ENCODE results near the gene CXCR5.
A peak's percentile ranks its signal among the peaks of the same experiment; 100 is the strongest.

Gene CXCR5

DNA sequence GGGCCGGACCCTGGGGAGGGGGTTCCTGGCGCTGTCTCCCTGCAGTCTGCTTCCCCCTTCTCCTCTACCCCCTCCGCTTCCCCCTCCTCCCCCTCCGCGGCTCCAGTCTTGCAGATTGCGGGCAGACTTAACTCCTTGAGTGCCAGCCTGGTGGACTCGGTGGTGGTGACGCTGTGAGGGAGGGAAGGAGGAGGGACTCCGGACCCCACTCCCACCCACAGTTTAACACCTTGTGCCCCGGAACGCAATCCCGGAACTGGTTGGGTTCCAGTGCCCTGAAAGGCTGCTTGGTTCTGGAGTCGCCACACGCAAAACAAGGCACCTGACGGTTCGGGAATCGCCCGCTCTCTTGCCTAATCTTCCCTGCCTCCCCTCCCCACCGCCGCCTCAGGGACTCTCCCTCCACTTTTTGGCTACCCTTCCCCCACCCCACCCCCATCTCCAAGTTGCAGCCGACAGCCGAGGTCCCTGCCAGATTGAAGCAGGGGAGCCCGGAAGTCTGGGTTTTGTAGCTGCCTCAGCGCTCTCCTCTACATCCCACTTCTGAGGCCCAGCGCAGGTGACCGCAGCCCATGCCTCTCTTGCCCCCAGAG is 45.9 kb downstream of the CXCR5 start:
- H3K36me3 ChIP-seq, result no peaks in the 10 kb centered on the region
- peak overlapping the region; percentile 74 to 86 for H3K4me3 ChIP-seq
- peaks cover 0 to 48% (median 36%) of the 10 kb centered on the region in 4 donors for H3K4me1 ChIP-seq
- H3K27ac ChIP-seq, result peak overlapping the region; percentile 96 to 99
- TF ChIP-seq CTCF (IDR thresholded peaks at IDR 0.05), result no peak
- no peaks in the 10 kb centered on the region for H3K9me3 ChIP-seq
- H3K27me3 ChIP-seq, result no peaks in the 10 kb centered on the region
- intact Hi-C loops (cut with DNase I; ENCODE audit: low total_unique reads), result loop anchor here (5.0 kb wide), 1 partner anchor 137 kb away; the partner anchor contains the start of gene DDX6
- DNase-seq, result peak; percentile 83 to 93

DNA sequence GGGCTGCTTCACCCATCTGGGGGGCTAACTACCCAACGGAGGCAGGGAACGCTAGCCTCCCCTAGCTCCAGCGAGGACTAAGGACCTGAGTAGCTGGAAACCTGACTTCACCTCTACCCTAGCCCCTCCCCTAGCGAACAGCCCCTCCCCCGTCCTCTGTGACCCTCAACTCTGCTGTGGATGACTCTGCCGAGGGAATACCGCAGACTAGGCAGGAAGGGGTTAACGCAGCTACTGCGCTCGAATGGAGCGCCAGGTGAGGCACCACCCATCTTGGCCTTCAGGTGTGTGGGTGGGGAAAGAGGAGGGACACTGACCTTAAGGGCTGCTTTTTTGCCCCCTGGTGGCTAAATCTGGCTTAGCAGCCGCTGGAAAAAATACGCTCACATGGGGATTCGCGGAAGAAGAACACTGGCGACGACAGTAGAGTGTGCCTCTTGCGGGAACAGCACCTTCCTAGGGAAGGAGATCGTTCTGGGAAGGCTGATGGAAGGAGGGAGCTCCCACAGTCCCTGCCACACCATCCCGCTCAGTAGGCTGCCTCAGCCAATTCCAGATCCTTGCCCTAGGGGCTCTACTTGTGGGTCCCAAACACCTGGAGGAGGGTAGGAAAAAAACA is 46.5 kb downstream of the CXCR5 start:
- H3K9me3 ChIP-seq, result no peaks in the 10 kb centered on the region
- peak overlapping the region; percentile 96 to 99 for H3K27ac ChIP-seq
- DNase-seq, result peak; percentile 77 to 90
- H3K36me3 ChIP-seq, result no peaks in the 10 kb centered on the region
- intact Hi-C loops (cut with DNase I; ENCODE audit: low total_unique reads), result no loop called here
- H3K4me1 ChIP-seq, result peaks cover 0 to 48% (median 36%) of the 10 kb centered on the region in 4 donors
- peak overlapping the region; percentile 74 to 86 for H3K4me3 ChIP-seq
- H3K27me3 ChIP-seq, result no peaks in the 10 kb centered on the region
- TF ChIP-seq CTCF (IDR thresholded peaks at IDR 0.05), result peak; percentile 97 to 98

DNA sequence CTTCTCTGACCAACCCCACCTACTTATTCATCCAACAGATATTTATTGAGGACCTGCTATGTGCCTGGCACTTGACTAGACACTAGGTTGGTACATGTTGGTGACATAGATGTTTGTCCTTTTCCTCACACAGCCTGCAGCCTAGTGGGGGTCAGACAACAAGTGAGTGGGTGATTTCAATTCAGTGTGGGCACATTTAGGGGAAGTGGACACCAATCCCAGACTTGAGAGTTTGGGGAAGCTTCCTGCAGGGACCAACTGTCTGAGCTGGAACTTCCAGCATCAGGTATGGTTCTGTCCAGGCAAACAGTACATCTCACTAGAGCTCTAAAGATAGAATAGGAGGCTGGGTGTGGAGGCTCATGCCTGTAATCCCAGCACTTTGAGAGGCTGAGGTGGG is 47.9 kb downstream of the CXCR5 start:
- TF ChIP-seq CTCF (IDR thresholded peaks at IDR 0.05), result no peak
- H3K4me1 ChIP-seq, result peaks cover 0 to 41% (median 32%) of the 10 kb centered on the region in 4 donors
- no peak overlapping the region for H3K4me3 ChIP-seq
- no peak for DNase-seq
- no peaks in the 10 kb centered on the region for H3K27me3 ChIP-seq
- intact Hi-C loops (cut with DNase I; ENCODE audit: low total_unique reads), result no loop called here
- no peak overlapping the region for H3K27ac ChIP-seq
- no peaks in the 10 kb centered on the region for H3K36me3 ChIP-seq
- H3K9me3 ChIP-seq, result no peaks in the 10 kb centered on the region

DNA sequence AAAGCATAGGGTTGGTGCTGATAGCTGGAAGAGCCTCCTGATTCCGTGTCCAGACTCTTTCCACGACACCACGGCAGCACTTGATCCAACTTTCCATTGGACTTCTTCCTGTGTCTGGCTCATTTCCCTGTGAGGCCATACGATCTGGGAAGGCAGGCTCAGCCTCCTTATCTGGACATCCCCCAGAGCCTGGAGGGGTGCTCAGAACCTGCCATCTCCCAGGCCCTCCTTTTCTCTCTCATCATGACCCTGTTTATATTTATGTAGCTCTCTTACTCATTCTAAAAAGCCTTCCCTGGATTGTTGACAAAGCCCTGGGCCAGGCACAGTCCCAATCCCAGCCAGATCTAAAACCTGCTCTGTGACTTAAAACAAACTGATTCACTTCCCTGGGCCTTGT is 49.8 kb downstream of the CXCR5 start:
- H3K4me1 ChIP-seq, result peaks cover 0 to 25% (median 16%) of the 10 kb centered on the region in 4 donors
- intact Hi-C loops (cut with DNase I; ENCODE audit: low total_unique reads), result no loop called here
- no peaks in the 10 kb centered on the region for H3K36me3 ChIP-seq
- H3K27ac ChIP-seq, result peak overlapping the region; percentile 65 to 78
- no peaks in the 10 kb centered on the region for H3K9me3 ChIP-seq
- no peak overlapping the region for H3K4me3 ChIP-seq
- no peak for TF ChIP-seq CTCF (IDR thresholded peaks at IDR 0.05)
- DNase-seq, result peak in 1 of 2 donors; percentile 49
- no peaks in the 10 kb centered on the region for H3K27me3 ChIP-seq

DNA sequence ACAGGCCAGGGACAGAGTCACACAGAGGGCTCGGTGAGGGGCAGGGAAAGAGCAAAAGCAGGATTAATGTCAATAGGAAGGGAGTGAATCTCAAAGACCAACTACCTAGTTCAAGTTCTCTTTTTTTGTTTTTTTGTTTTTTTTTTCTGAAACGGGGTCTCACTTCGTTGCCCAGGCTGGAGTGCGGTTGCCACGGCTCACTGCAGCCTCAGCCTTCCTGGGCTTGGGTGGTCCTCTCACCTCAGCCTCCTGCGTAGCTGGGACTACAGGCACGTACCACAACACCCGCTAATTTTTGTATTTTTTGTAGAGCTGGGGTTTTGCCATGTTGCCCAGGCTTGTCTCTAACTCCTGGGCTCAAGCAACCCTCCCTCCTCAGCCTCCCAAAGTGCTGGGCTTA is 51.7 kb downstream of the CXCR5 start:
- Histone ChIP-seq H3K27ac (no peak overlapping the region), H3K4me3 (no peak overlapping the region), H3K4me1 (peaks cover 0 to 18% (median 10%) of the 10 kb centered on the region in 4 donors), H3K27me3 (peaks cover 0 to 5% of the 10 kb centered on the region in 2 donors), H3K36me3 (no peaks in the 10 kb centered on the region), H3K9me3 (no peaks in the 10 kb centered on the region)
- no peak for TF ChIP-seq CTCF (IDR thresholded peaks at IDR 0.05)
- intact Hi-C loops (cut with DNase I; ENCODE audit: low total_unique reads), result no loop called here
- DNase-seq, result no peak

All from tibial artery (tissue), 4 donors.